BJ (cell line): Measurements from ENCODE around the gene CORO6. TPM values are rescaled to one million over a fixed set of nuclear protein-coding genes. Genes with fewer than 3 reads are reported as not detected.
A peak's percentile ranks its signal among the peaks of the same experiment; 100 is the strongest.

Source experiments
- CTCF ChIA-PET: fragments of 350-600 bp; formaldehyde crosslinking; extraction: SDS; loops from one replicate; lab custom pipeline; 2021; ENCODE audit warnings: antibody characterized with exemption, inconsistent platforms; lab: Yijun Ruan, JAX
- POLR2A ChIA-PET: fragments of 300-600 bp; sonication (Branson Sonifier 250); formaldehyde crosslinking; extraction: SDS; loops from one replicate; lab custom pipeline; 2021; ENCODE audit warnings: antibody characterized with exemption; lab: Charles Lee
- DNase-seq: peaks from one replicate; pipeline ENCODE4 v3.0.0-alpha.2; 2011; ENCODE audit warnings: low read depth
- H3K27me3 ChIP-seq: 2 replicates; pipeline ENCODE4 v1.6.0; 2011; ENCODE audit warnings: low read length; ENCODE audit not compliant: control insufficient read depth, insufficient read depth
- H3K36me3 ChIP-seq: 2 replicates; pipeline ENCODE4 v1.5.1; 2011; ENCODE audit warnings: low read length; ENCODE audit not compliant: control insufficient read depth, insufficient read depth
- H3K4me3 ChIP-seq: 2 replicates; pipeline ENCODE4 v1.5.1; 2011; ENCODE audit warnings: low read depth, mild to moderate bottlenecking, control low read depth, low read length
- polyA minus RNA-seq: library from RNA; depleted of rRNA, polyadenylated mRNA; stranded (reverse); fragments of >200 nt; gene quantifications from 2 replicates; pipeline ENCODE4 v1.2.3, GENCODE V29; 2011; rRNA and poly(A)+ RNA removed
- polyA plus RNA-seq: library from polyadenylated mRNA; depleted of rRNA; stranded (reverse); fragments of >200 nt; gene quantifications from 2 replicates; pipeline ENCODE4 v1.2.3, GENCODE V29; 2011; rRNA removed
- TF ChIP-seq, protein P1 (sequence below): IDR thresholded peaks from 2 replicates; pipeline ENCODE4 v1.5.1; 2011; ENCODE audit warnings: low read depth, mild to moderate bottlenecking, control low read depth, inconsistent platforms, low read length, moderate library complexity; ENCODE audit not compliant: insufficient read depth

CORO6 gene
- 8.0 and 19.3 TPM in 2 replicates for polyA plus RNA-seq
- 12.4 and 14.2 TPM in 2 replicates for polyA minus RNA-seq

DNA sequence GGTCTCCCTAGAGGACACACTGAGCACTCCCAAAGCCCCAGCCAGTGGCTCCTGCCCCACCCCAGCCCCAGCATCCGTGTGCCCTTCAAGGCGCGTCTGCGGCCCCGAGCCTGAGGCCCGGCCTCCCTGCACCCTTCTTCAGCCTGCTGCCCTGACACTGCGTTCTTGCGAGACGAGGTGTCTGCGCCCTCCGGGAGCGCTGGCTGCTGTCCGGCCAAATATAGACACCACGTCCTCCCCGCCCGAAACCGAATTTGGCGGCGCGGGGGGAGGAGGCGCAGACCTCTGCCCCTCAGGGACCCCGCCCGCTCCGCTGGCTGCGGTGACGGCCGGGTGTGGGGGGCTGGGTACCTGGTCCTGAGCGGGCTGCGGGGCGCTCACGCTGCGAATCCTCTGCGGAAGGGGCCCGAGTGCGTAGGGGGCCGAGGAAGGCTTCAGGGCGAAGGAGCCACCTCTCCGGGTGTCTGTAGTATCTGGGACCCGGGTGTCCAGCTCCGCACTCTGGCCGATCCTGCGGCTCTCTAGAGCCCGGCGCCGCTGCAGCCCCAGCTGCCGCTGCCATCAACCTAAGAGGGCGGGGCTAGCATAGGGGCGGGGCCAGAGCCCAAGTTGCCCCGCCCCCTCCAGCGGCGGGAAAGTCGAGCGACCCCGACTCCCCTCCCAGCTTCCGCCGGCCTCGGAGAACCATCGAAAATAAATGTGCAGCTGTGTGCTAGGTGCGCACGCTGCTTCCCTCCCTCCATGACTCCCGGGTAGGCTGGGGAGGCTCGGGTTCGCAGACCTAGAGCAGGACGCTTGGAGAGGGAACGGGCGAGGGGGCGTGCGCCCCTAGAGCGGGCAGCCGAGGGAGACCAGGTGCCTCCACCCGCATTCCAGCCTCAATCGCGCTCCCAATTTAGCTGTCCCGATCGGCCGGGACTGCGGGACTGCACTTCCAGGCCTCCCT lies at the start of gene CORO6:
Gene CORO6 (minus strand): TSS at position 576 of the 946 bp plus-strand sequence. CDS start 1,491 bp downstream, outside the sequence.
- no peaks in the 10 kb centered on the region for H3K36me3 ChIP-seq
- H3K4me3 ChIP-seq, result peak within 1 kb of the TSS; percentile 76
- H3K27me3 ChIP-seq, result no peaks in the 10 kb centered on the region
- DNase-seq, result no peak
- ChIA-PET POLR2A (no interaction called here), CTCF (interaction anchor here (0.5 to 1.2 kb wide), 5 partner anchors 9 to 156 kb away, joined by 3 to 4 read pairs (median 4); no protein-coding TSS in a partner anchor)
- TF ChIP-seq, protein P1, sequence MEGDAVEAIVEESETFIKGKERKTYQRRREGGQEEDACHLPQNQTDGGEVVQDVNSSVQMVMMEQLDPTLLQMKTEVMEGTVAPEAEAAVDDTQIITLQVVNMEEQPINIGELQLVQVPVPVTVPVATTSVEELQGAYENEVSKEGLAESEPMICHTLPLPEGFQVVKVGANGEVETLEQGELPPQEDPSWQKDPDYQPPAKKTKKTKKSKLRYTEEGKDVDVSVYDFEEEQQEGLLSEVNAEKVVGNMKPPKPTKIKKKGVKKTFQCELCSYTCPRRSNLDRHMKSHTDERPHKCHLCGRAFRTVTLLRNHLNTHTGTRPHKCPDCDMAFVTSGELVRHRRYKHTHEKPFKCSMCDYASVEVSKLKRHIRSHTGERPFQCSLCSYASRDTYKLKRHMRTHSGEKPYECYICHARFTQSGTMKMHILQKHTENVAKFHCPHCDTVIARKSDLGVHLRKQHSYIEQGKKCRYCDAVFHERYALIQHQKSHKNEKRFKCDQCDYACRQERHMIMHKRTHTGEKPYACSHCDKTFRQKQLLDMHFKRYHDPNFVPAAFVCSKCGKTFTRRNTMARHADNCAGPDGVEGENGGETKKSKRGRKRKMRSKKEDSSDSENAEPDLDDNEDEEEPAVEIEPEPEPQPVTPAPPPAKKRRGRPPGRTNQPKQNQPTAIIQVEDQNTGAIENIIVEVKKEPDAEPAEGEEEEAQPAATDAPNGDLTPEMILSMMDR, result no peak

DNA sequence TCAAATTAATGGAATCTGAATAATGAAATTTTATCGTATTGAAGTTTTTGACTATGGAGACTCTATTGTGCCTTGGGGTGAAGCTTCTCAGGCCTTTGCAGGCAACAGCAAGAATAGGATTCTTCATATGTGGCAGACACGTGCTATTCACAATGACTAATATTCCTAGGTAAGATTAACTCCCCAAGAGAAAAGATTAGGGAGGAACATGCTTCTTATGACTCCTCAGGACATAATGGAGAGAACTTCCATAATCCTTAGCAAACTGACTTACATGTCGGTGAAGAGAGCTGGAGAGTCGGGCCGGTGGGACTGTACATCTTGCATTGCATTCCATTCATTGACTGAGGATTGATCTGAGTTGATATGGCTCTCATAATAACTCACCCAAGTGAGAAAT lies 48.9 kb upstream of the CORO6 start:
- Histone ChIP-seq H3K36me3 (no peaks in the 10 kb centered on the region), H3K4me3 (no peak overlapping the region), H3K27me3 (no peaks in the 10 kb centered on the region)
- no peak for DNase-seq
- TF ChIP-seq, protein P1, result no peak
- POLR2A ChIA-PET, result no interaction called here
- CTCF ChIA-PET, result interaction anchor here (1.4 kb wide), 1 partner anchor 11 kb away, joined by 3 read pairs; no protein-coding TSS in a partner anchor

DNA sequence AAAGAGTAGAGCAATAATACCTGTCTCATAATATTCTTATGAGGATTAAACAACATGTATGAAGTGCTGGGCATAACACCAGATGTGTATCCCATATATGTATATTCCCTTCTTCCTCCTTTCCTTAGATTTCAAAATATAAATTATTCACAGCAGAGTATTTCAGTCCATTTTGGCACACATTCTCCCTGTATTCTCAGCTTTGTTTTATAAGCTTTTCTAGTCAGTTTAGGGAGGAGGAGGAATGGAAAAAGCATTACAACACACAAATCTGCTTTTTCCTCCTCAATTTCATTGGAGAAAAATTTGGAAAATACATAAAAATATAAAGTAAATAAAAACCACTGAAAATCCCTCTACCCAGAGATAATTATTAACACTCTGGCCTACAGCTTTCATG lies 46.6 kb upstream of the CORO6 start:
- Histone ChIP-seq H3K36me3 (no peaks in the 10 kb centered on the region), H3K4me3 (no peak overlapping the region), H3K27me3 (no peaks in the 10 kb centered on the region)
- CTCF ChIA-PET, result interaction anchor here (1.9 kb wide), 1 partner anchor 9 kb away, joined by 4 read pairs; no protein-coding TSS in a partner anchor
- POLR2A ChIA-PET, result no interaction called here
- DNase-seq, result no peak
- TF ChIP-seq, protein P1, result no peak

DNA sequence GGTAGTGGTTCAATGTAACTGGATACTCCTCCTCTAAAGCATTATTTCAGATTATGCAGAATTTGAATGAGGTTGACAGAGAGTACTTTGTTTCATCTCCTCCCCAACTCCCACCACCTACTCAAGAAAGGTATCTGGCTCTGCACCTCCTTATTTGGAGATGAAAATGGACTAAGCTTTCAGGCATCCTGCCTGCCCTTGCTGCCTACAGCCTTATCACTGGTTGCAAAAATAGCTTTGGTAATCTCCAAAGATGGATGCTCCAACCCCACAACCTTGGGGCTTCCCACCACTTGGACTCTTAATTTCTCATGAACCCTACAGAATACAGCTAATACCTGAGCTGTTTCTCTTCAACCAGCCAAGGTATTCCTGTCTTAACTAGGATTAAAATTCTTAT lies 45.3 kb upstream of the CORO6 start:
- Histone ChIP-seq H3K4me3 (no peak overlapping the region), H3K36me3 (no peaks in the 10 kb centered on the region), H3K27me3 (no peaks in the 10 kb centered on the region)
- TF ChIP-seq, protein P1, result no peak
- ChIA-PET CTCF (interaction anchor here (0.8 to 1.9 kb wide), 6 partner anchors 10 to 262 kb away, joined by 3 to 9 read pairs (median 4); partner anchors contain the start of gene SSH2), POLR2A (no interaction called here)
- DNase-seq, result no peak

DNA sequence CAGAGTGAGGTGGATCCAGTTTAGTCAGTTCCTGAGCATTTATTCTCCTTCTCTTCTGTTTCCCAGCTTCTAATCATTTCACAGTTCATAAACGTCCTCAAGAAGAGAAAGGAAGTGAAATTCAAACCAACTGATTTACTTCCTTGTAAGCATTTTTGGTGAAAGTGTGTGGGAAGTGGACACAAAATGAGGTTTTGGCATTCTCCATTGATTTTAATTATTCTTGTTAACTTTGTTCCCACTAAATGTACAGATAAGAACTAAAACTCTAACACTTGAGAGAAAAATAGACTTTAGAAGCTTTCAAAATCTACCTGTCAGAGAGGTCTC lies 42.7 kb upstream of the CORO6 start:
- no peaks in the 10 kb centered on the region for H3K27me3 ChIP-seq
- ChIA-PET CTCF (interaction anchor here (0.7 to 1.6 kb wide), 2 partner anchors 25 to 26 kb away, joined by 5 to 6 read pairs; no protein-coding TSS in a partner anchor), POLR2A (no interaction called here)
- H3K36me3 ChIP-seq, result no peaks in the 10 kb centered on the region
- TF ChIP-seq, protein P1, result no peak
- H3K4me3 ChIP-seq, result no peak overlapping the region
- no peak for DNase-seq
